Fibroblast of skin of abdomen (primary cell): ENCODE measurements around the gene ZDHHC9.
A peak's percentile ranks its signal among the peaks of the same experiment; 100 is the strongest.

ENCODE experiments used
- DNase-seq: peaks from one replicate; pipeline ENCODE4 v3.0.0-alpha.2; 2013

ZDHHC9 gene

DNA sequence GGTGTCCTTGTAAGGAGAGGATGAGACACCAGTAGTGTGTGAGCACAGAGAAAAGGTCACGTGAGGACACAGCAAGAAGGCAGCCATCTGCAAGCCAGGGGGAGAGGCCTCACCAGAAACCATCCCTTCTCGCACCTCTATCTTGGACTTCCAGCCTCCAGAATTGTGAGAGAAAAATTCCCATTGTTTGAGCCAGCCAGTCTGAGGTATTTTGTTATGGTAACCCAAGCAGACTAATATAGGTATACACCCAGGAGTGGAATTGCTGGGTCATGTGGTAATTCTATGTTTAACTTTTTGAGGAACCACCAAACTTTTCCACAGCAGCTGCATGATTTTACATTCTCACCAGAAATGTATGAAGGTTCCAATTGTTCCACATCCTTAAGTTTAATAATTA lies 25.6 kb downstream of the ZDHHC9 start:
- no peak for DNase-seq

DNA sequence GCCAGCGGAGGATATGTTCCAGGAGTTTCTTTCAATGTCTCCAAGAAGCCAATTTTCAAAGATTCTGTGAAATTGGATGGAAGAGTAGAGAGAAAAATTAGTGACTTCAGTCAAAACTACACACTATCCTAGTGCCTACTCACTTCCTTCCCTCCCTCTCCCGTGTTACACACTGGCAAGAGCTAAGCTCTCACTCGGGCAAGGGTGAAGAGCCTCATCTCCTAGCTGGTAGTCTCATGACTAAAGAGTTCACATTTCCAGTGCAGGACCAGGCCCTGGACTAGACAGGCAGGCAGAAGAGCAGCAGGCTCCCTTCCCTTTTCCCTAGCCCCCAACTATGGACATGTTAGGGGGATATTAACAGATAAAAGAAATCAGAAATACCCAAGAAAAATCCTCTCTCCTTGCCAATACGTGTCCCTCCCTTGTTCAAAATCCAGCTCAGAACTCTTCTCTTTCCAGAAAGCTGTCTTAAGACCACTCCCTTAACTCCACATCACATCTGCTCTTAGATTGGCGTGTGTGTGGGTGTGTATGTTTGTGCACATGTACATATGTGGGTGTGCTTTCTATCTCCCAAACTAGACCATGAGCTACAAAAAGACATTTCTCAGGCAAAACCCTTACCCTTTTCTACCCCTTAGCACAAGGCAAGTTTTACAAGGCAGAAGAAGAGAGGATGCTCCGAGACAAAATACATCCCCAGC lies 29.9 kb downstream of the ZDHHC9 start:
- DNase-seq: no peak

DNA sequence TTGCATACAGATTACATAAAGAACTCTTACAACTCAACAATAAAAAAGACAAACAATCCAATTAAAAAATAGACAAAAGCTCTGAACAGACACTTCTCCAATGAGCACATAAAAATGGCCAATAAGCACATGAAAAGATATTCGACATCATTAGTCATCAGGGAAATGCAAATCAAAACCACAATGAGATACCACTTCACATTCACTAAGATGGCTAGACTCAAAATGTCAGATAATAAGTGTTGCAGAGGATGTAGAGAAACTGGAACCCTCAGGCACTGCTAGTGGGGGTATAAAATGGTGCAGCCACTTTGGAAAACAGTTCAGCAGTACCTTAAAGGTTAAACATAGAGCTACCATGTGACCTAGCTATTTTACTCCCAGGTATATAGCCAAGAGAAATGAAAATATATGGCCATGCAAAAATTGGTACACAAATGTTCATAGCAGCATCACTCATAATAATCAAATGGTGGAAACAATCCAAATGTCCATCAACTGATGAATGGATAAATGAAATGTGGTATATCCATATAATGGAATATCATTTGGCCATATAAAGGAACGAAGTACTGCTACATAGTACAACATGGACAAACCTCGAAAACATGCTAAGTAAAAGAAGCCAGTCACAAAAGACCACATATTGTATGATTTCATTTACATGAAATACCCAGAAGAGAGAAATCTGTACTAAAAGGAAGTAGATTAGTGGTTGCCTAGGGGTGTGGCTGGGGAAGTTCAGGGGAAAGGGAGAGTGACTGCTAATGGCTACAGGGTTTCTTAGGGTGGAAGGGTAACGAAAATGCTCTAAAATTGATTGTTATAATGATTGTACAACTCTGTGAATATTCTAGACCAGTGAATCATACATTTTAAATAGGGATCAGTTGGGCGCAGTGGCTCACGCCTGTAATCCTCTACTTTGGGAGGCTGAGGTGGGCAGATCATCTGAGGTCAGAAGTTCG lies 34.6 kb downstream of the ZDHHC9 start:
- peak; percentile 2 for DNase-seq

DNA sequence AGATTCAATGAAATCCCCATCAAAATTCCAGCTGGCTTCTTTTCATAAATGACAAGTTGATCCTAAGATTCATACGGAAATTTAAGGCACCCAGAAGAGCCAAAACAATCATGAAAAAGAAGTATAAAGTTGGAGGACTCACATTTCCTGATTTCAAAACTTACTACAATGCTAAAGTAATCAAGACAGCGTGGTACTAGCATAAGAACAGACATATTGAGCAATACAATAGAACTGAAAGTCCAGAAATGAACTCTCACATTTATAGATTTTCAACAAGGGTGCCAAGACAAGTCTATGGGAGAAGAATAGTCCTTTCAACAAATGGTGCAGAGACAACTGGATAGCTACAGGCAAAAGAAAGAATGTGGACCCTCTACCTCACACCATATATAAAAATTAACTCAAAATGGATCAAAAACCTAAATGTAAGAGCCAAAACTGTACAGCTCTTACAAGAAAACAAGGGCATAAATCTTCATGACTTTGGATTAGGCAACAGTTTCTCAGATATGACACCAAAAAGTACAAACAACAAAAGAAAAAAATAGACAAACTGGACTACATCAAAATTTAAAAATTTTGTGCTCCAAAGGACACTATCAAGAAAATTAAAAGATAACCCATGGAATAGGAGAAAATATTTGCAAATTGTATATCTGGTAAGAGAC lies 35.4 kb downstream of the ZDHHC9 start:
- DNase-seq: no peak

DNA sequence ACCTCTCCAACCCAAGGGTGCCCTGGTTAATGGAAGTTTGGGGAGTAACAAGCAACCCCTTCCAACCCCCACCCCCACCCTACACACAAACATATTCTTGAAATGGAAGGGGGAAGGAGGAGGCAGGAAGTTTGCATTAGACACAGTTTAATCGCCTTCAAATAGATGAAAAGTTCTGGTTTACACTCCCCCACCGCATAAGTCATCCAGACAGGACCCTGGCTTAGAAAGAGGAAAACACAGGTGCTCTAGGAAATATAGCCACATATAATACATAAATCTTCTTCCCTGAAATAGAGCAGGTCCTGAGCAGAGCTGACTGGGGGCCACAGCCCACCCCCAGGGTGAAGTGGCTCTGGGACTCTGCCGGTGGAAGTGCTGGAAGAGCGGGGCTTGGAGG lies 38.9 kb downstream of the ZDHHC9 start:
- DNase-seq: no peak

DNA sequence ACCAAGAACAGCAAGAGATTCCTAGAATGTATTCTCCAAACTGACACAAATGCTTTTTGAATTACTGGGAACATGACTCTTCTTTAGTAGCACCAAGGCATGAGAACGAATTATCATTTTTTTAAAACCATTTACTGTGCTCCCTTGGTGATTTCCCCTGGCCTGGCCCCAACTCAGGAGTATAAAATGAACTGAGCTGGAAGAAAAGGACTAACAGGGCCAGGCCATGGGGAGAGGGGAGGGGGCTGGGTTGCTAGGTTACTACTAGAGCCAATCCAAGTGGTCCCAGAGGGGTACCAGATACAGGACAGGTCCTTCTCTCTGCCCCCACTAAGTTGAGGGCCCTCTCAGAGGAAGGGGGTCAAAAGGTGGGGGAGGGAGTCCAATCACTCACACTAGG lies 40.8 kb downstream of the ZDHHC9 start:
- no peak for DNase-seq

DNA sequence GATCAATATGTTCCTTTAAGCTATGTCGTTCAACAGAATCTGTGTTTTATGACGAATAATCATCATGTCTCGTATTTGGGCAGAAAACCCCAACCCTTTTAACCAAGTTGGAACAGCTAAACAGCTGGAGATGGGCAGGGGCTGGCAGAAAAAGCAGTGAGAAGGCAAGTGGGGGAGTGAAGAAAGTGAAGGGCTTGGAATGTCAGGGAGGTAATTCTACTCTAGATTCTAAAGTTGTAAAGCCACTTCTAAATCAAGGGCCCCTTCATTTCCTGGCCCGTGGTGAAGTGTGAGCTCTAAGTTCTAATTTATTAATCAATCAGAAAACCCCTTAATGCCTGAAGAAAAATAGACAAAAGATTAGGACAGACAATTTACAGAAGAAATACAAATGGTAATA lies 43.5 kb downstream of the ZDHHC9 start:
- DNase-seq: no peak

DNA sequence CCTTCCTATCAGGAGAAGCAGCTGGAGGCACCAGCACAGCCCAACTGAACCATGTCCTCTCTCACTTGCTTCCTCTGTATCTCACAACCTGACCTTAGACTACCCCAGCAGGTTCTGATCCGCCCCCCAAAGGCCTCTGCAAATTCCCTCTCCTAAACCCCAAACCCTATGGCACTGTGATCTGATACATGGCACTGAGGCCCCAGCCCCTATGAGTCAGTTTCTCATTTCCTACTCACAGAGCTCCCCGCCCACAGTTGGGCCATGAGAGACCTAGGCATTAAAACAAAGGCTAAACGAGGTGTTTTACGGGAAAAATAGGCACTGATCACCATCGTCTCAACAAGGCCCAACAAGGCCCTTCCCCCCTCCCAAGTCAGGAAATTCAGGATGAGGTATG lies 44.8 kb downstream of the ZDHHC9 start:
- no peak for DNase-seq

DNA sequence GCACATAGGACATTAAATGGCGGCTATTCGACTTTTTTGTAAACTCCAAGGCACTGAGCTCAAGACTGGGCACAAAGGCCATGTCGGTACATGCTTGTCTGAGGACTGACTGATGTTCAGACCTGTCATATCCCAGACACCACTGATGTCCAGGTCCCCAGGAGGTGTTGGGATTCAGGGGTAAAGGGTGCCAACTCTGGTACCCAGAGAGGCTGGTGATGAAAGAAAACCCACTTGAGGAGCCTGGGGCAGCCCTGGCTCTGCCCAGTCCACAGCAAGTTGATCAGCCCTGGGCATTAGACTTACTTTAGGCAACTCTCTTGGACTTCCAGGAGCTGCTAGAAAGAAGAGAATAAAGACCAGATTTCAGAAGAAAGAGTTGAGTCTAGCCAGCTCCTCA lies 45.2 kb downstream of the ZDHHC9 start:
- DNase-seq: no peak

DNA sequence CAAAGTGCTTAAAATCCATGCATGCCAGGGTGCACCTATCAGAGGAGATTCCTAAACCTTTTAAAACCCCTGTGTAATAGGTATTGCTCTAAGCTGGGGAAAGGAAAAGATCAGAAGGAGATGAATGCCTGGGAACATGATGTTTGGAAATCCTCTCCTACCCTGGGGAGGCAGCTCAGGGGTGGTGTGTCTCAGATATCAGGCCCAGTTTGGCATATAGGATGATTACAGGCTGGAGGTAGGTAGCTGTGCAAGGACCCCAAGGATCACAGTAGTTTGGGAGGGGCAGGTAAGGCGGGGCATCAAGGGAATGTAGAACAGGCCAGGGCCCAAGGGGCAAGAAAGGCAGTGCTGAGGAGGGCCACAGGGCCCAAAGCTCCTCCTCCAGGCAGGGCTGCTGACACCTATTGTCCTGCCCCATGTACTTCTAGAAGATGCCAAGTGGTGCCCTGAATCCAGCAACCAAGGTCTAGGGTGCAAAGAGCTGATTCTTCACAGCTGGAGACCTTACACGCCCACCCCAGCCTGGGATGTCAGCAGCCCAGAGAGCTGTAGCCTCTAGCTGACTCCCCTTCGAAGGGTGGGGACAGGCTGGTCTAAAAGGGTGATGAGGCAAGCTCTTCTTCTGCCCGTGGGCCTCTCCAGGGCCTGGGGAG lies 46.3 kb downstream of the ZDHHC9 start:
- DNase-seq: no peak

DNA sequence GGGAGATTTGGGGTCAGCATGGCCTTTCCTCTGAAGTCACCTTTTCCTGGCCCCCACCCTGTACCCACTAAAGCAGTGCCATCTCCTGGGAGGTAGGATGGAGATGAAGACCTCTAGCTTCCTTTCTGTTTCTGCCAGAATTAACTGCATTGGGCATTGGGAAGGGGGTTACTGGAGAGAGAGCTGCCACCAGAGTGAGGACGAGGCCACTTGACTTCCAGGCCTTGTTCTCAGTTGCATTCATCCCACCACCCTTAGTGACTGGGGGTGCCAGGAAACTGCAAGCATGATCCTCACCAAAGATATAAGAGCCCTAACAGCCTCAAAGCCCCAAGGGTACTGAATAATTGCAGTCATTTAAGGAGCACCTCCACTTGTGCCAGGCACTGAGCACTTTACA lies 48.1 kb downstream of the ZDHHC9 start:
- DNase-seq: no peak

DNA sequence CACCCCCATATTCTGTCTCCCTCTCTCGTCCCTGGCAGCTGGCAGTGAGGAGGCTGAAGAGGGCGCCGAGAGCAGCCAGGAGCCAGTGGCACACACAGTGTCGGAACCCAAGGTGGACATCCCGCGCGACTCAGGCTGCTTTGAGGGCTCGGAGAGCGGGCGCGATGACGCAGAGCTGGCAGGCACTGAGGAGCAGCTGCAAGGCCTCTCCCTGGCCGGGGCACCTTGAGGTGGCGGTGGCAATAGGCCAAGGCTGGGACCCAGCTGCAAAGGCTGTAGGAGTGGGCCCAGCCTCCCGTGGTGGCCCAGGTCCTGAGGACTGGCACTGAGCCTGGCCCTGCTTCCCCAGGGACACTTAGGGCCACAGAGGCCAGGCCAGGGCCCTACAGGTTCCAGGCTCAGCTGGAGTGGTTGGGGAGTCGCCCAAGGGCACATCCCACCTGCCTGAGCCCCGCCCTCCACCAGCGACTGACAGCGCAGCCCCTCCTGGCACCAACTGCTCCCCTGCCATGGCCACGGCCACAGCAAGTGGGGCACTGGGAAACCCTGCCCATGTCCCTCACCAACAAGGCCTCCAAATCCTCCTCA lies 50.0 kb downstream of the ZDHHC9 start:
- DNase-seq: no peak

DNA sequence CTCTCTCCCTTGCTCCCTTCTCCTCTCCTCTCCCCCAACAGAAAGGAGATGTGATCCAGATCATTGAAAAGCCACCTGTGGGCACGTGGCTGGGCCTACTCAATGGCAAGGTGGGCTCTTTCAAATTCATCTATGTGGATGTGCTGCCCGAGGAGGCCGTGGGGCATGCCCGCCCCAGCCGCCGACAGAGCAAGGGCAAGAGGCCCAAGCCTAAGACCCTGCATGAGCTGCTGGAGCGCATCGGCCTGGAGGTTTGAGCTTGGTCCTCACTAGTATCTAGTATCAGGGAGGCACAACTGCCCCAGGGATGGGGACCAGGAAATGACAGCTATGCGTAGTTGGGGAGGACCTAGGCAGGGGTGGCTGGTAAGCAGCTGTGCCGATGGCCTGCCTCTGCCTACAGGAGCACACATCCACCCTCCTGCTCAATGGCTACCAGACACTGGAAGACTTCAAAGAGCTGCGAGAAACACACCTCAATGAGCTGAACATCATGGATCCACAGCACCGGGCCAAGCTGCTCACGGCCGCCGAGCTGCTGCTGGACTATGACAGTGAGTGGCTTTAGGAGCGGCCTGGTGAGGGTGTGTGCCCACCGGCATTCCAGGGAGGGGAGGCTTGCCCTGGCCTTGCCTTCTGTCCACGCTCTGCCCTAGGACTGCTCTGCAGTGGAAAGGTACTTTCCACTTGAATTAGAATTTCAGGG lies 50.9 kb downstream of the ZDHHC9 start:
- DNase-seq: no peak

DNA sequence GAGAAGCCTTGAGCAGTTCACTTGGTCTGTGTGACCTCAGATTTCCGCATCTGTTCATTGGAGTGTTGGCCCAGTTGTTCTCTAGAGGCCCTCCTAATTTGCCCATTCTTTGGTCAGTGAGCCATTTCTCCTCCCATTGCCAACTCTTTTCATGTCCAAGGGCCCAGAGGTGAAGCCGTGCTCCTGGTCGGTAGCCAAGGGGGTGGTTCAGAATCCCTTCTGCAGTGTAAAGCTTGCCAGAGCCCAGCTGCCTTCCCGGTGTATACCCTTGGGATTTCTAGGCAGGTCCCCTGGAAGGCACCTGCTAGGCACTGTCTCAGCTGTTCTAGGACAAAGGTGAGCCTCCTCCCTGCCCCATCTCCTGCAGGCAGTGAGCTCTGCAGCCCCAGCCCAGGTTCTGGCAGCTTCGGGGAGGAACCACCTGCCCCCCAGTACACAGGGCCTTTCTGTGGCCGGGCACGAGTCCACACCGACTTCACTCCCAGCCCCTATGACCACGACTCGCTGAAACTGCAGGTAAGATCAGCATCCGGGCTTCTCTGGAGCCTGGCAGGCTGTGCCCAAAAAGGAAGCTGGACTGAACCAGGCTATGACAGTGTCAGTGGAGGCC lies 51.6 kb downstream of the ZDHHC9 start:
- DNase-seq: no peak

DNA sequence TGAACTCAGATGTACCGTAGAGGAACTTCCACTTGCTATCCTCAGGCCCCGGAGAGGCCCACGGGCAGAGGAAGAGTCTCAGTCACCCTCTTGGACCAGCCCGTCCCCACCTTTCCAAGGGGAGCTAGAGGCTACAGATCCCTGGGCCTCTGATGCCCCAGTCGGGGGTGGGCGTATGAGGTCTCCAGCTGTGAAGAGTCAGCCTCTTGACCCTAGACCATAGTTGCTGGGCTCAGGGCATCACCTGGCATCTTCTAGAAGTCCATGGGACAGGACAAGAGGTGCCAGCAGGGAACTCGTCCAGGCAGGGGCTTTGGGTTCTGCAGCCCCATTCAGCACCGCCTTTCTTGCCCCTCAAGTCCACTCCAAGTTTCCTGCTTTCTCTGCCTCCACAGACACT lies 52.4 kb downstream of the ZDHHC9 start:
- no peak for DNase-seq

DNA sequence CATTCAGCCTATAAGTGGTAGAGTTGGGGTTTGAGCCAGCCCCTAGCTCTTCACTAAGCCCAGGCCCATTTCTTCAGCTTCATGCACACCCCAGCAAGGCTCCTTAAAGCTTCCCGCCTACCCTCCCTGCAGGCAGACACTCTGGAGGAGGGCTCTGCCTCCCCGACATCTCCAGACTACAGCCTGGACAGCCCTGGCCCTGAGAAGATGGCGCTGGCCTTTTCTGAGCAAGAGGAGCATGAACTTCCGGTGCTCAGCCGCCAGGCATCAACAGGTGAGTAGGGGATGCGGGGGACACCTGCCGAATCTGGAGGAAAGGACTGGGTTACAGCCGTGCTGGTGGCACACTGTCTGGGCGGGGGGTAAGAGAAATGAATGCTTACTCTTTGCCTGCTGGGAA lies 52.9 kb downstream of the ZDHHC9 start:
- DNase-seq: no peak

DNA sequence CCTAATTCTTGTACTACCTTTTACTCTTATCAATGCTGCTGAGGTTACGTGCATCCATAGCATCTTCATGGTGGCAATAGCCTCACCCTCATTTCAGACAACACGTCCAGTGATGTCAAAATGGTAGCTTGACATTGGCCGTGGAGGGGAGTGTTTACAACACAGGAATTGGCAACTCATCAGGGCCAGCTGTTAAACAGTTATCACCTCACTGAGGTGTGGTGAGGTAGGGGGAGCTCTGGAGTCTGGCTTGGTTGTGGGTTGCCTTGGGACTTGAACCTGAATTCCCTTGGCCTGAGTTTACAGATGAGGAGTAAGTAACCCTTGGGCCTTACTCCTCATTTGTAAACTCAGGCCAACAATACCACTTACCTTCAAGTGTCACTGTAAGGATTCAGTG lies 53.5 kb downstream of the ZDHHC9 start:
- no peak for DNase-seq

DNA sequence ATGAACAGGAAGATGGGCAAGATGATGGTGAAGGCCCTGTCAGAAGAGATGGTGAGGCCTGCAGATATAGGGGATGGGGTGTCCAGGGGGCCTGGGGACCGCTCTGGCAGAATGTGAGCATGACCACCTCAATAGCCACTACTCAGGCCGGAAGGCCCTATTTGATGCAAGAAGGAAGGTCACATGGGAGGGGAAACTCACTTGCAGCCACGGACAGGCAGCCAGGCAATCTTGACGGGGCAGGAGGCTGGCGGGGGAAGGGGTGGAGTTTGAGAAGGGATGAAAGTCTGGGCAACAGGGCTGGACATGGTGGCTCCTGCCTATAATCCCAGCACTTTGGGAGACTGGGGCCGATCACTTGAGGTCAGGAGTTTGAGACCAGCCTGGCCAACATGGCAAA lies 55.2 kb downstream of the ZDHHC9 start:
- DNase-seq: no peak

DNA sequence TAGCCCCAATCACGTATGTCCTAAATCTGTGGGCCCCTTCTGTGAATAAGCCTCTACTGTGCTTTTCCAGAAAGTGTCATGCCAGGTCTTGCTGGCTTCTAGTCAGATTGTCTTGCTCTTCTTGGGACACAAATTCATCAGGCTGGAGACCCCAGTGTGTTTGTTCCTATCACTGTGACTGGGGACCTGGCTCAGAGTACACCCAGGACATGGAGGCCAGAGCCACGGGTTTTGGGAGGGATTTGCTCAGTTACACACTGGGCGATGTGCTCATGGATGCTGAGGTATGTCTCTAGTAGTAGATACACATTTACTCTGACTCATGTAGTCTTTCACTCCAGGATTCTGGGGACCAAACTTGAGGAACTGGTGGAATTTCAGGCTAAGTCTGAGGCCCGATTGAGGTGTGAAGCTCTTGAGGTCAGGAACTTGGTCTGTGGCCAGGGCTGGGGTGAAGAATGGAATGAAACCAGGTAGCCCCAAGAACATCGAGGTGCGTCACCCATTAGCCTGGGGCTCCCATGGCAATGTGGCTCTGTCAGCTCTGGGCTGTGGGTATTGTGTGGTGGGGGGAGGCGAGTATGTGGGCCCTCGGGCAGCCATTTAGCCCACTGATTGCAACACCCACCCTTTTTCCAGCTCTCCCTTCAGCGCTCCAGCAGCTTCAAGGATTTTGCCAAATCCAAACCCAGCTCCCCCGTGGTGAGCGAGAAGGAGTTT lies 56.2 kb downstream of the ZDHHC9 start:
- no peak for DNase-seq

DNA sequence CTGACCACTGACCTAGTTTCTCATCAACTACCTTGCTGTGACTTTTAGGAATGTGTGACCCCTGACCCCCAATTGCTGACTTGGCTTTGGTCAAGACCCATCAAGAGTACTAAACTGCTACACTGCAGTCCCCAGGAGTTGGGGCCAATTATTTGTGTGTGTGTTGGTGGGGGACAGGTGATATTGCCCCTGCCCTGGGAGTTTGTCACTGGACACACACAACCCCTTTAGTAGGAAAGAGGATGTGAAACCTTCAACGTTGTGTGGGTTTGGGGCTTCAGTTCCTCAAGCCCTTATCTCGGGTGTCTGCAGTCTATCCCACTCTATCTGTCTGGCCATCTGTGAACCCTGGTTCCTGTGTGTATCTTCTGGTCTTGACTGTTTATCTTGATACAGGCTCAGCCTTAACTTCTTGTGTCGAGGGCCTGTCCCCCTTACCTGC lies 57.5 kb downstream of the ZDHHC9 start:
- no peak for DNase-seq
